HG03432 (cell line): Measurements from ENCODE around the gene MAP3K1.
"Not testable (repeated sequence)": the region's sequence is repeated elsewhere in the genome, so short reads cannot be mapped to it uniquely, and the experiment has no call there.

ENCODE experiments used
- ATAC-seq: cut with Tn5 transposase; IDR thresholded peaks from one replicate; pipeline ENCODE4 v1.9.1; 2021; ENCODE audit warnings: mild to moderate bottlenecking, moderate library complexity; ENCODE audit not compliant: unreplicated experiment

The MAP3K1 gene

GRCh38 chr5:56814963-56815657 lies at the start of gene MAP3K1:
MAP3K1 (plus strand) TSS chr5:56815549; CDS start chr5:56815574, 25 bp downstream.
- peak; percentile 61 for ATAC-seq

- ATAC-seq = no peak
These were observed 48.4 kb upstream of the MAP3K1 start for GRCh38 chr5:56766926-56767325.

DNA sequence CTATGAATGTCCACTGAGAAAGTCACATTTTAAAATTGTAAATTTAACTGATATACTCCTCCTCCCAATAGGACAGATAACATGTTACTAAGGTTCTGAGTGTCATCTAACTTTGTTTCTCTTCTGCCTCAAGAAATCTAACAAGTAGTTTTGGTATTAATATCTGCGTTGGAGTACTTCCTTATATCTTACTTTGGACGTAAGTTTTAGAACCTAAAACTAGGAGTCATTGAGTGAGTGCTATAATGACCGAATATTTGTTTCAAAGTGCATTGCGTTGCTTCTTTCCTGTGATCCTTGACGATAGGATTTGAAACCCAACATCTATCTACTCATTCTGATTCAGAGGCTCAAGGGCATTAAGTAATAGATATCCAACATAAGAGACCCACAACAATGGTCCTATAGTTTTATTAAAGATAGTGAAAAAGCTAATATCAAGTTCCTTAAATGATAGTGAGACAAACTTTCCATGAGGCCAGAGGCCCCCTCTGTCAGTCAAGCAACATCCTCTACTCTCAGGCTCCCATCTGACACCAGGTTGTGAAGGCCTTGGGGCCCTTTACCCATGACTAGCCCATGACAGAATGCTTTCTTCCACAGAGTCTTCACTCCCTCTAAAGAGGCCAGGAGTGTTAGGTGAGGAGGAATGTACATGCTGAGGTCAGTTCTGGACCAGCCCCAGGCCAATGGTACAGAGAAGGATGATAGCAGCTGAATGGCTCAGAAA lies 45.3 kb upstream of the MAP3K1 start:
- no peak for ATAC-seq

DNA sequence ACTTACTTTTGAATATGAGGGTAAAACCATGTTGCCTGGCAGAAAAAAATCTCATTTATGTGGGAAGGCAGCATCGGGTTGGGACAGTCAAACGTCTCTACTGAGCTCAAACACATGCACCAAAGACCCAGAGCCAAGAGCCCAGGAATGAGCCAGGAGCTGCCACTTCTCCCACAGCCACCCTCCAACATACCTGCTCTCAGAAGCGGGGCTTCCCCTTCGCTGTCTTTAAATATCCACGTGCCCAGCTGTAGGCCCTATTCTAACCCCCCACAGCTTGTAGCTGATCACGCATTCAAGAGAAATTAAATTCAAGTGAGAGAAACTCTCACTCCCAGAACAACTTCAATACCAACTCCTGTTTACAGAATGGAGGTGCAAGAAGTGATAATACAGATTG lies 42.6 kb upstream of the MAP3K1 start:
- no peak for ATAC-seq

DNA sequence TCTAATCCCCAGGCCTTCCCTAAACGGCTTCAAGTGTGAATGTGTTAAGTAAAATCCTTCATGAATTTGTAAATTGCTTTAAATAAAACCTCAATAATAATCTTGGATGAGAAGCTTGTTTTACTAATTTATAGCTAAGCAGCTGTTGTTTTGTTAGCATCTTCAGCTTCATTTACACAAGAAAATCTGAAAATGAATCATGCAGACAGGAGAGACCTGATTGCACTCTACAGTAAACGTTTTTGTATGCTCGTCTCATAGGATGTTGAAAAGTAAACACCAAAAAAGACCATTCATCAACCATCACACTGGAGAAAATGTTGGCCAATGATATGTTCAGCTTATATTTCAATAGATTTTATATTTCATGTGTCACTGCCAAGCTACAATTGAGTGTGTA lies 40.4 kb upstream of the MAP3K1 start:
- no peak for ATAC-seq

DNA sequence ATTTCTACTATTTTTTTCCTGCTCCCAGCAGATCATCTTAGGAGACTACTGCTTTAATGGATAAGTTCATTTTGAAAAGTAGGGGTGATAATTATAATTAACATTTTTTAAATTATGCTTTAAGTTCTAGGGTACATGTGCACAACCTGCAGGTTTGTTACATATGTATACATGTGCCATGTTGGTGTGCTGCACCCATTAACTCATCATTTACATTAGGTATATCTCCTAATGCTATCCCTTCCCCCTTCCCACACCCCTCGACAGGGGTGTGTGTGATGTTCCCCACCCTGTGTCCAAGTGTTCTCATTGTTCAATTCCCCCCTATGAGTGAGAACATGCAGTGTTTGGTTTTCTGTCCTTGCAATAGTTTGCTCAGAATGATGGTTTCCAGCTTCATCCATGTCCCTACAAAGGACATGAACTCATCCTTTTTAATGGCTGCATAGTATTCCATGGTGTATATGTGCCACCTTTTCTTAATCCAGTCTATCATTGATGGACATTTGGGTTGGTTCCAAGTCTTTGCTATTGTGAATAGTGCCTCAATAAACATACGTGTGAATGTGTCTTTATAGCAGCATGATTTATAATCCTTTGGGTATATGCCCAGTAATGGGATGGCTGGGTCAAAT lies 39.0 kb upstream of the MAP3K1 start:
- ATAC-seq = not testable (repeated sequence)

- no peak for ATAC-seq
These were observed 32.1 kb upstream of the MAP3K1 start for GRCh38 chr5:56783261-56783660.

DNA sequence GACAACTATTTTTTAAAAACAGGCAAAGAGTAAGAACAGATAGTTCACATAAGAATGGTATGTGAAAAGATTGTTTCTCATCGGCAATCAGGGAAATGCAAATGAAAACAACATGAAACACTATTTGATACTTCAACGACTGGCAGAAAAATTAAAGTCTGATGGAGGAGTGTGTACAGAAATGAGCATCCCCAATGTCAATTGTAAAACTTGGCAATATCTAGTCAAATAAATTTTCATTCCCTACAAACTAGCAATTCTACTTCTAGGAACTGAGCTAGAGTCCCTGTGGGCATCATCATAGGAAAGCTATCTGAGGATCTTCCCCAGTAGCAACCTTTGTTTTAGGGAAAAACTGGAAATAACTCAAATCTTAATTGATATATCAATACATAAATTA lies 29.0 kb upstream of the MAP3K1 start:
- no peak for ATAC-seq

- ATAC-seq = peak; percentile 74
These were observed 24.0 kb upstream of the MAP3K1 start for GRCh38 chr5:56791396-56791795.

DNA sequence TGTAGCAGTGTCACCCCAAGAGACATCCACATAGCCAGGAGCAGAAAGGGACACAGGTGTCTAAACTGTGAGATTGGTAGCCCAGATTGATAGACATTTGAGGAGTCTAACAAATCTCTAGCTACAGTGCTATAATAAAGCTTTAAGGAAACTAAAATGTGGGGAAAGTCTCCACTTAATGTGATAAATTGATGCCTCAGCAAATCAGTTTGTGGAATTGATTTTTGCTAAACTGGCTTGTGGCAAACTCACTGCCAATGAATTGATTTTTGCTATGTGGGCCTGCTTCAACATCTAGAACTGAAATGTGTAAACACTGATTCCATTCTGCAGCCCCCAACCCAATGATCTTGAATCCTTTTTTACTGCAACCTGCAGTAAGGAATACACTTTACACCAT lies 16.8 kb upstream of the MAP3K1 start:
- ATAC-seq = no peak

DNA sequence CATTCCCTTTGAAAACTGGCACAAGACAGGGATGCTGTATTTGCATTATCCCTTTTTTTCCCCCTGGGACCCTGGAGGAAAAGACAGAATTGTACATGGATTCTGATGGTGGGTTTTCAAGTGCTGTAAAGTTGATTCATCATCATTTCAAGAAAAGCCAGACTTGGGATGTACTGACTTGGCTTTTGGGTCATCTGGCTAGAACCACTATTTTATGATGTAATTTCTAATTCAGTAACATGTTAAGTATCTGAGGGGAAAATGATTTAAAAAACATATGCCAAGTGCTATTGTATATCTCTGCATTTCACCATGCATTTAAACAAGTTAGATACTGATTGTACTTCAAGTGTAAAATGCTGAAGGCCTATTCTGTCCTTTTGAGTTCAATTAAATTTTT lies 15.2 kb upstream of the MAP3K1 start:
- no peak for ATAC-seq

- no peak for ATAC-seq
These were observed 14.1 kb upstream of the MAP3K1 start for GRCh38 chr5:56801256-56801655.

DNA sequence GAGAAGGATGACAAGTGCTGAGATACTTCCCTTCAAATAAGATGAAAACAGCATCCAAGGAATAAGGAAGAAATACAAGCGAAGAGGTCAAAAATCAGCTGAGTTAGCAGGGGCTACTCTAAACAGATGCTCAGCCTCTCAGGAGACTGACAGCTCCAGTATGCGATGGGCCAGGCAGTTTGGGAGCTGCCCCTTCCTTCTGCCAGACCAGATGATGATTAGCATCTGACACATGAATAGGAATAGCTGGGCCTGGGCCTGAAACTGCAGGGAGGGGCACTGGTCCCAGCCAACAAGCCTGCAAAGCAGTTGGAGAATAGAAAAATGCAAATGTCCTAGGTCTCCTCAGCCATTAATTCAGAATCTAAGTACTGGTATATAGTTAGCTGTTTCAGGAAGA lies 13.1 kb upstream of the MAP3K1 start:
- ATAC-seq = no peak

- no peak for ATAC-seq
These were observed 12.3 kb upstream of the MAP3K1 start for GRCh38 chr5:56803025-56803424.

DNA sequence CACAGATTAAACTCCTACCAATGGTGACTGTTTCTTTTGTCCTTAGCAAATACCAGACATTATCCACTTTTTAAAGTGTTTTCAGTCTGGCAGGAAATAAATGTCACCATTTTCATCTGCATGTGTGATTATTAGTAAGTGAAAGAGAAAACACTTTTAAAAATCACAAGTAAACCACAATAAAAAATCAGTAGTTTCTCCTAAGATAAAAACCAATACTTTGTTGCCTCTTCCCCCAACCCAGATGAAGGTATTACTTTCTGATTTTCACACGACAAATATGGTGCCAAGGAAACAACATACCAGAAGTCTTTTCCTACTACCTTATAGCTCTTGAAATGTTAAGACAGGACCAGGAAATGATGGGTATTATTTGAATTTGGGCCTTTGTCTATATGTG lies 11.5 kb upstream of the MAP3K1 start:
- no peak for ATAC-seq

DNA sequence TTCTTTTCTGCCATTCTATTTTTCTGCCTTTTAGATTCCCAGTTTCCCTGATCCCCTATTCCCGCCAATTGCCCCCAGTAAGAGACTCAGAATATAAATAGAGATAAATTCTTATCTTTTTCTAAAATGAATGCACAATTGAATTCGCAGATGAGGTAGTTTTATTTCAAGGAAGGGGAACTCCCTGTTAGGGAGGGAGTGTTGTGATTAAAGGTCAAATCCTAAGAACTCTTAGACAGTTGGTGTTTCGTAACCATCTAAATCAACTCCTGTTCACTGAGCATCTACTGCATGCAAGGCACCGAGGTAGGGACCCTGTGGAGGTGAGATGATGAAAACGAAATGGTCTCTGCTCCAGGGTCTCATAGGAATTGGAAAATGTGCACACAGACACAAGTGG lies 7.7 kb upstream of the MAP3K1 start:
- no peak for ATAC-seq

GRCh38 chr5:56808211-56808610 lies 7.1 kb upstream of the MAP3K1 start:
- ATAC-seq = no peak

GRCh38 chr5:56810826-56811225 lies 4.5 kb upstream of the MAP3K1 start:
- ATAC-seq = no peak

DNA sequence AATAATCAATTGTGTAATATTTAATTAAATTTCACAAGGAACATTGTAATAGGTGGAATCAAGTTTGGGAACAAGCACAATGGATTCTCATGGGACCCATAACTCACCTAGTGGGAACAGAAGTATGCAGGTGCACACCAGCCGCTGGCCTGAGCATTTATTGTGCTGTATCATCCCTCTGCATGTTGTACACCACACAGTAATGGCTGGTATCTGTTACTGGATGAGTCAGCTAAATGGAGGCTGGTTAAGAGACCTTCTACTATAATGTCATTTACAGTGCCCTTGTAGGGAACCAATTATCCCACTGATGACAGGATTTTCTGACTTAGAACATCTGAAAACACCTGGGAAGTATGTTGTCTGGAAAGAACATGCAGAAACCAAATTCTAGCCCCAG lies 3.2 kb upstream of the MAP3K1 start:
- no peak for ATAC-seq

- ATAC-seq = no peak
These were observed 2.0 kb upstream of the MAP3K1 start for GRCh38 chr5:56813302-56813701.

- no peak for ATAC-seq
These were observed 887 bp upstream of the MAP3K1 start for GRCh38 chr5:56814361-56814962.
